Mesenchymal stem cell (in vitro differentiated cells and primary cell): ENCODE data around the gene C16orf92.

ENCODE experiments used
- DNase-seq: peaks from one replicate; pipeline ENCODE4 v3.0.0-alpha.2; 2013
- H2AFZ ChIP-seq: one replicate; pipeline ENCODE4 v1.6.1; 2013; ENCODE audit warnings: low read depth, mild to moderate bottlenecking, control low read depth, inconsistent platforms, low read length, moderate library complexity
- H2AK5ac ChIP-seq: 2 replicates; pipeline ENCODE4 v1.6.1; 2013; ENCODE audit warnings: low read length, moderate library complexity, mild to moderate bottlenecking, inconsistent platforms; ENCODE audit not compliant: severe bottlenecking
- H2BK120ac ChIP-seq: one replicate; pipeline ENCODE4 v1.6.1; 2013; ENCODE audit warnings: low read depth, mild to moderate bottlenecking, inconsistent platforms, low read length, moderate library complexity
- H2BK12ac ChIP-seq, 2 experiments: one replicate each; pipeline ENCODE4 v1.6.1; 2013; ENCODE audit warnings: inconsistent platforms in 2 of 2, low read length in 2 of 2, mild to moderate bottlenecking in 2 of 2, moderate library complexity in 2 of 2, control low read depth in 1 of 2
- H2BK15ac ChIP-seq: one replicate; pipeline ENCODE4 v1.6.1; 2013; ENCODE audit warnings: mild to moderate bottlenecking, low read depth, inconsistent platforms; ENCODE audit not compliant: poor library complexity, severe bottlenecking
- H2BK5ac ChIP-seq: 2 replicates; pipeline ENCODE4 v1.6.1; 2013; ENCODE audit warnings: low read depth, mild to moderate bottlenecking, low read length, control low read depth, inconsistent platforms; ENCODE audit not compliant: poor library complexity, severe bottlenecking
- H3K14ac ChIP-seq, 2 experiments: one replicate each; pipeline ENCODE4 v1.6.1; 2013; ENCODE audit warnings: inconsistent platforms in 2 of 2, low read length in 2 of 2, control low read depth in 1 of 2, mild to moderate bottlenecking in 1 of 2, moderate library complexity in 1 of 2
- H3K18ac ChIP-seq, 2 experiments: one replicate each; pipeline ENCODE4 v1.6.1; 2013; ENCODE audit warnings: inconsistent platforms in 2 of 2, low read length in 2 of 2, control low read depth in 1 of 2, low read depth in 1 of 2, mild to moderate bottlenecking in 1 of 2
- H3K23ac ChIP-seq, 2 experiments: one replicate each; pipeline ENCODE4 v1.6.1; 2013; ENCODE audit warnings: inconsistent platforms in 2 of 2, low read length in 2 of 2, mild to moderate bottlenecking in 2 of 2, moderate library complexity in 2 of 2, control low read depth in 1 of 2
- H3K27ac ChIP-seq: 2 replicates; pipeline ENCODE4 v1.5.1; 2013; ENCODE audit warnings: mild to moderate bottlenecking, moderate library complexity, low read length, control low read depth, inconsistent platforms; ENCODE audit not compliant: poor library complexity, severe bottlenecking
- H3K27me3 ChIP-seq, 2 experiments: 2 replicates each; pipeline versions ENCODE4 v1.6.1 to v1.7.0; 2013; ENCODE audit warnings: low read length in 2 of 2, mild to moderate bottlenecking in 2 of 2, moderate library complexity in 2 of 2, control low read depth in 1 of 2, inconsistent platforms in 1 of 2; ENCODE audit not compliant: control insufficient read depth in 1 of 2, insufficient read depth in 1 of 2
- H3K36me3 ChIP-seq, 2 experiments: 2 replicates each; pipeline versions ENCODE4 v1.6.1 to v1.7.0; 2013; ENCODE audit warnings: low read length in 2 of 2, control low read depth in 1 of 2, inconsistent platforms in 1 of 2, low read depth in 1 of 2, mild to moderate bottlenecking in 1 of 2; ENCODE audit not compliant: insufficient read depth in 2 of 2, control insufficient read depth in 1 of 2
- H3K4ac ChIP-seq, 2 experiments: one replicate each; pipeline ENCODE4 v1.6.1; 2013; ENCODE audit warnings: inconsistent platforms in 2 of 2, low read length in 2 of 2, mild to moderate bottlenecking in 2 of 2, moderate library complexity in 2 of 2, control low read depth in 1 of 2, low read depth in 1 of 2
- H3K4me1 ChIP-seq: 2 replicates; pipeline ENCODE4 v1.6.1; 2013; ENCODE audit warnings: low read depth, low read length, control low read depth; ENCODE audit not compliant: control insufficient read depth, insufficient read depth
- H3K4me2 ChIP-seq: 2 replicates; pipeline ENCODE4 v1.6.1; 2013; ENCODE audit warnings: low read length, mild to moderate bottlenecking, inconsistent platforms; ENCODE audit not compliant: poor library complexity, severe bottlenecking
- H3K4me3 ChIP-seq, 2 experiments: 2 replicates each; pipeline versions ENCODE4 v1.5.1 to v1.7.0; 2013; ENCODE audit warnings: low read length in 2 of 2, mild to moderate bottlenecking in 2 of 2, control low read depth in 1 of 2, low read depth in 1 of 2; ENCODE audit not compliant: insufficient read depth in 1 of 2
- H3K79me1 ChIP-seq: replicated peaks from 2 replicates; pipeline ENCODE4 v1.6.1; 2013; ENCODE audit warnings: mild to moderate bottlenecking, control low read depth, low read length, inconsistent platforms; ENCODE audit not compliant: poor library complexity, severe bottlenecking
- H3K9ac ChIP-seq: 2 replicates; pipeline ENCODE4 v1.7.0; 2013; ENCODE audit warnings: mild to moderate bottlenecking, low read length, moderate library complexity
- H3K9me3 ChIP-seq: 2 replicates; pipeline ENCODE4 v1.7.0; 2013; ENCODE audit warnings: mild to moderate bottlenecking, low read length; ENCODE audit not compliant: control insufficient read depth
- H4K8ac ChIP-seq: one replicate; pipeline ENCODE4 v1.6.1; 2013; ENCODE audit warnings: inconsistent platforms, mild to moderate bottlenecking, low read length, moderate library complexity
- H4K91ac ChIP-seq: one replicate; pipeline ENCODE4 v1.6.1; 2013; ENCODE audit warnings: mild to moderate bottlenecking, low read length, inconsistent platforms
- WGBS: methylation state at CpG from one replicate; pipeline ENCODE4 v1.1.7; 2013; ENCODE audit warnings: mixed read lengths; 5-methylcytosine and 5-hydroxymethylcytosine counted together

The C16orf92 gene

DNA sequence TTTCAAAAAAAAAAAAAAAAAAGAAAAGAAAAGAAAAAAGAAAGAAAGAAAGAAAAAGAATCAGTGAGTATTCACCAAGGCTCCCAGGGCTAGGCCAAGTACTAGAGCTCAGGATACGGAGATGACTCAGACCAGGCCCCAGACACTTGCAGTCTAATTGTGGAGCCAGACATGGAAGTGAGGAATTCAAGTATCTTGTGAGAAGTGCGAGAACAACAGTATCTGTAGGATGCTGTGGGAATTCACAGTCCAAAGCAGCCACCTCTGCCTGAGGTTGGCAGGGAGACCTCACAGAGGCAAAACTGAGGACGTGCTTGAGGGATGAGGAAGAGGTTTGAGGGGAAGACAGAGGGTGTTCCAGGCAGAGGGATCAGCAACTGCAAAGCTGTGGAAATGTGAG is 28.5 kb downstream of the C16orf92 start:
- no peaks in the 10 kb centered on the region for H3K9me3 ChIP-seq
- peak overlapping the region; percentile 1 for H4K91ac ChIP-seq
- H4K8ac ChIP-seq = no peak overlapping the region
- H3K23ac ChIP-seq = no peak overlapping the region
- no peak overlapping the region for H3K9ac ChIP-seq
- WGBS = 19% methylated on average over 3 of the region's 3 CpGs
- H2AFZ ChIP-seq = peak overlapping the region; percentile 48
- no peaks in the 10 kb centered on the region for H3K27me3 ChIP-seq
- H3K4me3 ChIP-seq = no peak overlapping the region
- no peak overlapping the region for H2AK5ac ChIP-seq
- H3K79me1 ChIP-seq = peaks cover 12% of the 10 kb centered on the region
- peak overlapping the region in 1 of 2 experiments; percentile 71 for H3K18ac ChIP-seq
- peaks cover 10% of the 10 kb centered on the region for H3K4me1 ChIP-seq
- no peak overlapping the region for H3K14ac ChIP-seq
- H3K4ac ChIP-seq = no peak overlapping the region
- H2BK12ac ChIP-seq = peak overlapping the region in 1 of 2 experiments; percentile 75
- H2BK15ac ChIP-seq = no peak overlapping the region
- no peak overlapping the region for H2BK5ac ChIP-seq
- peaks cover 4% of the 10 kb centered on the region in 2 experiments for H3K36me3 ChIP-seq
- H2BK120ac ChIP-seq = no peak overlapping the region
- no peak overlapping the region for H3K27ac ChIP-seq
- DNase-seq = peak; percentile 86
- no peak overlapping the region for H3K4me2 ChIP-seq

- Histone ChIP-seq H3K9ac (peak overlapping the region; percentile 91), H3K4me3 (peak overlapping the region; percentile 79 to 93), H3K14ac (peak overlapping the region in 1 of 2 experiments; percentile 79), H3K36me3 (peaks cover 5 to 9% of the 10 kb centered on the region in 2 experiments), H2BK12ac (peak overlapping the region in 1 of 2 experiments; percentile 67), H2AK5ac (no peak overlapping the region), H4K8ac (peak overlapping the region; percentile 85), H4K91ac (peak overlapping the region; percentile 64), H3K9me3 (no peaks in the 10 kb centered on the region), H3K79me1 (peaks cover 12% of the 10 kb centered on the region), H3K23ac (peak overlapping the region in 1 of 2 experiments; percentile 68), H3K4me1 (peaks cover 10% of the 10 kb centered on the region), H3K27me3 (no peaks in the 10 kb centered on the region), H3K4me2 (peak overlapping the region; percentile 89), H2BK5ac (no peak overlapping the region), H3K18ac (peak overlapping the region; percentile 69 to 93), H2BK15ac (peak overlapping the region; percentile 39), H2AFZ (peak overlapping the region; percentile 90), H3K4ac (peak overlapping the region in 1 of 2 experiments; percentile 89), H2BK120ac (peak overlapping the region; percentile 67), H3K27ac (no peak overlapping the region)
- 2% methylated on average over 51 of the region's 58 CpGs for WGBS
- DNase-seq = peak; percentile 92
These were observed 29.8 kb downstream of the C16orf92 start for GRCh38 chr16:30052671-30053372.

DNA sequence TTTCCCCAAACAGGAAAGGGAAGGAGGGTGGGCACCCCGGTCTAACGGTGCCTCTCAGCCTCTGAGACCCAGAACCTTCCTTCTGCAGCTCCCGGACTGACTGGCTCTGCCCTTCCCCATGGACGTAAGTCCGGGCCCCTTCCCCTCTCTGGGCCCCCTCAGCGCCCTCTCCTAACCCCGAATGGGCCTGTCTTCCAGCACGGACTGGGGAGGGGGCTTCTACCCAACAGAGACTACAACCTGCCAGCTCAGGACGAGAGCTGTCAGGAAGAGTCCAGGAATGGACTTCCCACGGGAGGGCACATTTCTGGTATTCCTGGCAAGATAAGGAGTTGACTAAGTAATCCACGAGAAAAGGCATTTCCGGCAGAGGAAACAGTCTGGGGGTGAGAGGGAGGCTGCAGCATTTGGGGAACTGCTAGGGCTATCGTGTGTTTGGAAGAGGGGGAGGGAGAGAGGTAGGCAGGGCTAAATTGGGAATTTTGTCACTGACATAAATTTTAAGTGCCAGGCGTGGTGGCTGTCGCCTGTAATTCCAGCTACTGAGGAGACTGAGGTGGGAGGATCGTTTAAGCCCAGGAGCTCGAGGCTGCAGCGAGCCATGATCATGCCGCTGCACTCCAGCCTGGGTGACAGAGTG is 30.5 kb downstream of the C16orf92 start:
- 4% methylated on average over 17 of the region's 19 CpGs for WGBS
- Histone ChIP-seq H4K8ac (no peak overlapping the region), H3K4me2 (peak overlapping the region; percentile 89), H3K36me3 (peaks cover 5 to 9% of the 10 kb centered on the region in 2 experiments), H3K14ac (peak overlapping the region in 1 of 2 experiments; percentile 79), H3K79me1 (peaks cover 12% of the 10 kb centered on the region), H3K9me3 (no peaks in the 10 kb centered on the region), H3K23ac (peak overlapping the region in 1 of 2 experiments; percentile 68), H4K91ac (no peak overlapping the region), H2BK5ac (no peak overlapping the region), H2BK120ac (peak overlapping the region; percentile 9), H3K9ac (peak overlapping the region; percentile 91), H3K27me3 (no peaks in the 10 kb centered on the region), H3K4me3 (peak overlapping the region; percentile 79 to 93), H2AK5ac (no peak overlapping the region), H3K27ac (no peak overlapping the region), H2AFZ (peak overlapping the region; percentile 84), H3K18ac (peak overlapping the region; percentile 16 to 93), H3K4me1 (peaks cover 10% of the 10 kb centered on the region), H2BK12ac (peak overlapping the region in 1 of 2 experiments; percentile 67), H3K4ac (peak overlapping the region in 1 of 2 experiments; percentile 89), H2BK15ac (peak overlapping the region; percentile 39)
- peak; percentile 62 for DNase-seq

DNA sequence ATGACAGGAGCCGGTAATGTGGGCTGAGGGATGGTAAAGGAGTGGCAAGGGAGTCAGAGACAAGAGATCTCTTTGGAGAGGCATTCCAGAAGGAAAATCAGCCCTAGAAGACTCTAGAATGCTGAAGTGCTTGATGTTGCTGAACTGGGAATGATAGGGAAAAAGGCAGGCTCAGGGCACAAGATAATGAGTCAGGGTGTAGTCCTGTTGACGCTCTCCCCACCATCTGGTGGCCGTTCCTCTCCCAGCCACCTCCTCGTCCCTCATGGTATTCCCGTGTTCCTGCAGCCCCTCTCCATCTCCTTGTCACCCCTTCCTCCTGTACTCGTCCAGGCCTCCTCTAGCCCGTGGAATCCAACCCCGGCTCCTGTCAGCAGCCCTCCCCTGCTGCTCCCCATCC is 31.5 kb downstream of the C16orf92 start:
- H4K91ac ChIP-seq = peak overlapping the region; percentile 22
- no peaks in the 10 kb centered on the region for H3K27me3 ChIP-seq
- H3K4me2 ChIP-seq = no peak overlapping the region
- no peak overlapping the region for H2AK5ac ChIP-seq
- no peak overlapping the region for H3K14ac ChIP-seq
- H2BK15ac ChIP-seq = peak overlapping the region; percentile 19
- H3K23ac ChIP-seq = no peak overlapping the region
- H3K4me3 ChIP-seq = peak overlapping the region in 1 of 2 experiments; percentile 93
- H3K18ac ChIP-seq = no peak overlapping the region
- 55% methylated on average over 8 of the region's 8 CpGs for WGBS
- DNase-seq = peak; percentile 47
- no peak overlapping the region for H2AFZ ChIP-seq
- H3K4me1 ChIP-seq = peaks cover 10% of the 10 kb centered on the region
- no peak overlapping the region for H2BK12ac ChIP-seq
- no peak overlapping the region for H3K4ac ChIP-seq
- no peaks in the 10 kb centered on the region for H3K9me3 ChIP-seq
- peaks cover 12% of the 10 kb centered on the region for H3K79me1 ChIP-seq
- peak overlapping the region; percentile 35 for H3K9ac ChIP-seq
- peak overlapping the region; percentile 43 for H4K8ac ChIP-seq
- H2BK5ac ChIP-seq = no peak overlapping the region
- peaks cover 10 to 12% of the 10 kb centered on the region in 2 experiments for H3K36me3 ChIP-seq
- no peak overlapping the region for H2BK120ac ChIP-seq
- H3K27ac ChIP-seq = no peak overlapping the region
